HEK293 (cell line): ENCODE measurements around the gene SUPT20HL2.

Source experiments
- CTCF ChIA-PET: fragments of 350-600 bp; formaldehyde crosslinking; extraction: SDS; loops from one replicate; lab custom pipeline; 2021; ENCODE audit warnings: antibody characterized with exemption; lab: Yijun Ruan, JAX
- POLR2A ChIA-PET: fragments of 300-600 bp; formaldehyde crosslinking; extraction: SDS; loops from one replicate; lab custom pipeline; 2020; ENCODE audit warnings: antibody characterized with exemption, inconsistent platforms; lab: Yijun Ruan, JAX
- H3K27ac ChIP-seq: fragments of 200-500 bp; sonication (Bioruptor generic); 2 replicates; pipeline ENCODE4 v1.5.1; 2014; ENCODE audit warnings: low read depth, low read length, control low read depth, inconsistent platforms; ENCODE audit errors: extremely low read depth
- H3K36me3 ChIP-seq, 2 experiments: fragments of 200-500 bp in 1 of 2; sonication (Bioruptor generic) in 1 of 2; 1 replicate in 1 of 2; 2 replicates in 1 of 2; pipeline ENCODE4 v1.5.1; 2014 to 2017; ENCODE audit warnings: inconsistent platforms in 2 of 2, low read length in 2 of 2; ENCODE audit not compliant: control insufficient read depth in 2 of 2, insufficient read depth in 1 of 2
- H3K4me1 ChIP-seq: fragments of 200-500 bp; sonication (Bioruptor generic); 2 replicates; pipeline ENCODE4 v1.5.1; 2014; ENCODE audit warnings: mild to moderate bottlenecking, low read length, inconsistent platforms; ENCODE audit not compliant: control insufficient read depth, insufficient read depth
- H3K4me3 ChIP-seq: 2 replicates; pipeline ENCODE4 v1.5.1; 2011; ENCODE audit warnings: low read depth, mild to moderate bottlenecking, control low read depth, low read length, moderate library complexity
- H3K9me3 ChIP-seq: fragments of 200-500 bp; sonication (Bioruptor generic); 2 replicates; pipeline ENCODE4 v1.5.1; 2014; ENCODE audit warnings: low read depth, low read length, inconsistent platforms; ENCODE audit not compliant: control insufficient read depth, insufficient read depth
- AEBP2 ChIP-seq: fragments of 450-650 bp; formaldehyde crosslinking; IDR thresholded peaks from 2 replicates; pipeline ENCODE4 v1.5.1; 2016; ENCODE audit warnings: missing biosample characterization, missing genetic modification characterization, borderline replicate concordance
- BCL11A ChIP-seq: fragments of 450-650 bp; formaldehyde crosslinking; IDR thresholded peaks from 2 replicates; pipeline ENCODE4 v1.5.1; 2016; ENCODE audit warnings: low read depth, missing biosample characterization, missing genetic modification characterization
- GLIS2 ChIP-seq: fragments of 450-650 bp; formaldehyde crosslinking; IDR thresholded peaks from 2 replicates; pipeline ENCODE4 v1.5.1; 2016; ENCODE audit warnings: missing biosample characterization, missing genetic modification characterization
- KLF10 ChIP-seq: fragments of 450-650 bp; IDR thresholded peaks from 2 replicates; pipeline ENCODE4 v1.5.1; 2018; ENCODE audit warnings: missing biosample characterization, mild to moderate bottlenecking, missing genetic modification characterization
- KLF7 ChIP-seq: fragments of 450-650 bp; formaldehyde crosslinking; IDR thresholded peaks from 2 replicates; pipeline ENCODE4 v1.5.1; 2016; ENCODE audit warnings: missing biosample characterization, missing genetic modification characterization, borderline replicate concordance
- MYNN ChIP-seq: fragments of 450-650 bp; formaldehyde crosslinking; IDR thresholded peaks from 2 replicates; pipeline ENCODE4 v1.5.1; 2016; ENCODE audit warnings: missing biosample characterization, missing genetic modification characterization, borderline replicate concordance
- ZBTB7A ChIP-seq: fragments of 450-650 bp; formaldehyde crosslinking; IDR thresholded peaks from 2 replicates; pipeline ENCODE4 v1.5.1; 2016; ENCODE audit warnings: low read depth, missing biosample characterization, missing genetic modification characterization
- ZNF112 ChIP-seq: fragments of 450-650 bp; formaldehyde crosslinking; IDR thresholded peaks from 2 replicates; pipeline ENCODE4 v1.5.0; 2017; ENCODE audit warnings: missing biosample characterization, missing genetic modification characterization
- ZNF132 ChIP-seq: fragments of 450-650 bp; formaldehyde crosslinking; IDR thresholded peaks from 2 replicates; pipeline ENCODE4 v1.5.1; 2017; ENCODE audit warnings: missing biosample characterization, missing genetic modification characterization, borderline replicate concordance
- ZNF175 ChIP-seq: fragments of 450-650 bp; formaldehyde crosslinking; IDR thresholded peaks from 2 replicates; pipeline ENCODE4 v1.5.1; 2016; ENCODE audit warnings: missing biosample characterization, missing genetic modification characterization
- ZNF211 ChIP-seq: fragments of 450-650 bp; formaldehyde crosslinking; IDR thresholded peaks from 2 replicates; pipeline ENCODE4 v1.5.1; 2016; ENCODE audit warnings: low read depth, missing biosample characterization, missing genetic modification characterization
- ZNF221 ChIP-seq: fragments of 450-650 bp; formaldehyde crosslinking; IDR thresholded peaks from 2 replicates; pipeline ENCODE4 v1.5.1; 2017; ENCODE audit warnings: missing biosample characterization, missing genetic modification characterization, borderline replicate concordance
- ZNF302 ChIP-seq: fragments of 450-650 bp; formaldehyde crosslinking; IDR thresholded peaks from 2 replicates; pipeline ENCODE4 v1.5.1; 2016; ENCODE audit warnings: missing biosample characterization, missing genetic modification characterization, low read depth
- ZNF324 ChIP-seq: fragments of 450-650 bp; formaldehyde crosslinking; IDR thresholded peaks from 2 replicates; pipeline ENCODE4 v1.5.1; 2016; ENCODE audit warnings: missing biosample characterization, missing genetic modification characterization
- ZNF335 ChIP-seq: fragments of 450-650 bp; formaldehyde crosslinking; conservative IDR thresholded peaks from 2 replicates; pipeline ENCODE4 v1.5.1; 2016; ENCODE audit warnings: missing biosample characterization, missing genetic modification characterization
- ZNF404 ChIP-seq: fragments of 450-650 bp; formaldehyde crosslinking; IDR thresholded peaks from 2 replicates; pipeline ENCODE4 v1.5.1; 2017; ENCODE audit warnings: missing biosample characterization, missing genetic modification characterization
- ZNF560 ChIP-seq: fragments of 450-650 bp; formaldehyde crosslinking; IDR thresholded peaks from 2 replicates; pipeline ENCODE4 v1.5.1; 2017; ENCODE audit warnings: missing biosample characterization, missing genetic modification characterization, borderline replicate concordance
- ZNF596 ChIP-seq: fragments of 450-650 bp; IDR thresholded peaks from 2 replicates; pipeline ENCODE4 v1.5.0; 2018; ENCODE audit warnings: missing biosample characterization, mild to moderate bottlenecking, missing genetic modification characterization, moderate library complexity
- ZNF626 ChIP-seq: fragments of 450-650 bp; sonication (Bioruptor Pico); formaldehyde crosslinking; IDR thresholded peaks from 2 replicates; pipeline ENCODE4 v1.5.1; 2018; ENCODE audit warnings: missing biosample characterization, missing genetic modification characterization, inconsistent platforms
- ZNF664 ChIP-seq: fragments of 450-650 bp; formaldehyde crosslinking; IDR thresholded peaks from 2 replicates; pipeline ENCODE4 v1.5.1; 2016; ENCODE audit warnings: missing biosample characterization, missing genetic modification characterization
- ZNF701 ChIP-seq: fragments of 450-650 bp; formaldehyde crosslinking; IDR thresholded peaks from 2 replicates; pipeline ENCODE4 v1.5.1; 2016; ENCODE audit warnings: missing biosample characterization, missing genetic modification characterization
- ZNF768 ChIP-seq: fragments of 450-650 bp; formaldehyde crosslinking; IDR thresholded peaks from 2 replicates; pipeline ENCODE4 v1.5.1; 2018; ENCODE audit warnings: missing biosample characterization, mild to moderate bottlenecking, missing genetic modification characterization
- ZNF843 ChIP-seq: fragments of 450-650 bp; formaldehyde crosslinking; IDR thresholded peaks from 2 replicates; pipeline ENCODE4 v1.5.1; 2016; ENCODE audit warnings: missing biosample characterization, missing genetic modification characterization
- ZSCAN23 ChIP-seq: fragments of 450-650 bp; formaldehyde crosslinking; IDR thresholded peaks from 2 replicates; pipeline ENCODE4 v1.5.1; 2016; ENCODE audit warnings: missing biosample characterization, missing genetic modification characterization
- TF ChIP-seq, protein P1 (sequence below): fragments of 450-650 bp; formaldehyde crosslinking; IDR thresholded peaks from 2 replicates; pipeline ENCODE4 v1.5.1; 2017; ENCODE audit warnings: missing biosample characterization, mild to moderate bottlenecking, missing genetic modification characterization, moderate library complexity

The SUPT20HL2 gene

DNA sequence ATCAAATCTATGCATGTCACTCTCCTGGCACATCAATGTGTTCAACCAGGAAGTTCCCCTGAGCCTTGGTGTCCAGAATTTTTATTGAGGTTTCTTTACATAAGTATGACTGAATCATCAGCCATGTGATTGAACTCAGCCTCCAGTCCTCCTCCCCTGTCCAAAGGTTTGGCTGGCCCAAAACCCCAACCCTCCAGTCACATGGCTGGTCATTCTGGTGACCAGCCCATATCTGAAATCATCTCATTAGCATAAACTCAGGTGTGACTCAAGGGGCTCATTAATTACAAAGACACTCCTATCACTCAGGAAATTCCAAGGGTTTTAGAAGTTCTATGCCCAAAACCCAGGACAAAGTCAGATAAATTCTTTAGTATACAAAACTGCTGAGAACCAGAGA is 20.6 kb upstream of the SUPT20HL2 start (continued):
- TF ChIP-seq, protein P1, sequence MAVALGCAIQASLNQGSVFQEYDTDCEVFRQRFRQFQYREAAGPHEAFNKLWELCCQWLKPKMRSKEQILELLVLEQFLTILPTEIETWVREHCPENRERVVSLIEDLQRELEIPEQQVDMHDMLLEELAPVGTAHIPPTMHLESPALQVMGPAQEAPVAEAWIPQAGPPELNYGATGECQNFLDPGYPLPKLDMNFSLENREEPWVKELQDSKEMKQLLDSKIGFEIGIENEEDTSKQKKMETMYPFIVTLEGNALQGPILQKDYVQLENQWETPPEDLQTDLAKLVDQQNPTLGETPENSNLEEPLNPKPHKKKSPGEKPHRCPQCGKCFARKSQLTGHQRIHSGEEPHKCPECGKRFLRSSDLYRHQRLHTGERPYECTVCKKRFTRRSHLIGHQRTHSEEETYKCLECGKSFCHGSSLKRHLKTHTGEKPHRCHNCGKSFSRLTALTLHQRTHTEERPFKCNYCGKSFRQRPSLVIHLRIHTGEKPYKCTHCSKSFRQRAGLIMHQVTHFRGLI (tag by site-specific recombination): no peak

- TF ChIP-seq BCL11A: no peak
- no peak for TF ChIP-seq ZNF132
- TF ChIP-seq KLF10: no peak
- TF ChIP-seq ZNF626 (tag by site-specific recombination): no peak
- no peaks in the 10 kb centered on the region for H3K36me3 ChIP-seq
- POLR2A ChIA-PET: no interaction called here
- no peaks in the 10 kb centered on the region for H3K4me1 ChIP-seq
- no peak overlapping the region for H3K4me3 ChIP-seq
- CTCF ChIA-PET: interaction anchor here (0.8 kb wide), 1 partner anchor 43 kb away, joined by 3 read pairs; no protein-coding TSS in a partner anchor
- no peak overlapping the region for H3K27ac ChIP-seq
- H3K9me3 ChIP-seq: no peaks in the 10 kb centered on the region; the same call in 1 of the 2 replicates
Observed at GRCh38 chrX:24333371-24333770, 19.5 kb upstream of the SUPT20HL2 start.

DNA sequence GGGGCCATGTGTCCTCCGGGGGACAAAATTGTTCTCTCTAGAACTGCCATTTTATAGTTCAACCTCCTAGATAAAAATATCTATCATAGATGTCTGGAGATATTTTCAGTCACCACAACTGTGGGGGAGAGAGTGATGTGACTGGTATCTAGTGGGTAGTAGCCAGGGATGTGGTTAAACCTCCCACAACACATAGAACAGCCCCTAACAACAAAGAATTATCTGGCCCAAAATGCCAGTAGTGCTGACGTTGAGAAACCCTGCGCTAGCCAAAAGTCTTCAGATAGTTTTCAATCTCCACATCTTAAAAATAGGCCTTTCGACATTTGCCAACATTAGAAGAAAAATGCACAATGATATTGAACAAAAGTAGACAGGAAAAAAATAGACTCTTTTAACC is 19.0 kb upstream of the SUPT20HL2 start:
- Histone ChIP-seq H3K36me3 (no peaks in the 10 kb centered on the region), H3K9me3 (no peaks in the 10 kb centered on the region; the same call in 1 of the 2 replicates), H3K4me3 (no peak overlapping the region), H3K4me1 (no peaks in the 10 kb centered on the region), H3K27ac (no peak overlapping the region)
- TF ChIP-seq ZNF112 (no peak), ZNF221 (tag by site-specific recombination) (no peak), ZNF404 (tag by site-specific recombination) (no peak), ZSCAN23 (tag by site-specific recombination) (no peak), ZNF324 (tag by site-specific recombination) (no peak), ZNF596 (tag by site-specific recombination) (no peak), ZNF335 (tag by site-specific recombination) (no peak), ZNF211 (tag by site-specific recombination) (no peak), ZNF560 (tag by site-specific recombination) (no peak), KLF7 (tag by site-specific recombination) (no peak), ZNF664 (tag by site-specific recombination) (no peak), ZNF302 (tag by site-specific recombination) (no peak), ZNF701 (tag by site-specific recombination) (no peak), ZBTB7A (no peak), GLIS2 (tag by site-specific recombination) (no peak), AEBP2 (tag by site-specific recombination) (no peak), ZNF843 (no peak), ZNF768 (no peak), MYNN (tag by site-specific recombination) (no peak), ZNF175 (no peak)
- CTCF ChIA-PET: interaction anchor here (0.8 kb wide), 1 partner anchor 44 kb away, joined by 3 read pairs; no protein-coding TSS in a partner anchor
- POLR2A ChIA-PET: no interaction called here
